ENCODE results near the gene TBXA2R.
"Not testable (repeated sequence)": the region's sequence is repeated elsewhere in the genome, so short reads cannot be mapped to it uniquely, and the experiment has no call there.

The TBXA2R gene

GRCh38 chr19:3638208-3639193 is 31.8 kb upstream of the TBXA2R start:
- DNase-seq: no peak

GRCh38 chr19:3637621-3638020 is 30.9 kb upstream of the TBXA2R start:
- DNase-seq: no peak

DNA sequence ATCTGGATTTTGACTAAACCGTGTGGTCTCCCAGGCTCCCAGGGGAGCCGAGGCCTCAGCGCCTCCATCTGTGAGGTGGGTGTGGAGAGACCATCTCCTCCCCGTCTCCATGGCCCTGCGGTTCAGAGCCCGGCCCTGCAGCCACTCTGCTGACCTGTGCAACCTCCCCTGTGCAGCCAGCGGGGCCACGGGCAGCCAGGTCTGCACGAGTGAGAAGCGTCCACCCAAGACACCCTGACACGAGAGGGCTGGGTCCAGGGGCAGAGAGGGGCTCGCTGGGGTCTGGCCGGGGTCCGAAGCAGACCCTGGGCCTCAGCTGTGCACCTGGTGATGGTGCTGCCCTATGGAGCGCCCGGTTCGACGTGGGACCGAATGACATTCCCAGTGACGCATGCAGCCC is 30.3 kb upstream of the TBXA2R start:
- no peak for DNase-seq

DNA sequence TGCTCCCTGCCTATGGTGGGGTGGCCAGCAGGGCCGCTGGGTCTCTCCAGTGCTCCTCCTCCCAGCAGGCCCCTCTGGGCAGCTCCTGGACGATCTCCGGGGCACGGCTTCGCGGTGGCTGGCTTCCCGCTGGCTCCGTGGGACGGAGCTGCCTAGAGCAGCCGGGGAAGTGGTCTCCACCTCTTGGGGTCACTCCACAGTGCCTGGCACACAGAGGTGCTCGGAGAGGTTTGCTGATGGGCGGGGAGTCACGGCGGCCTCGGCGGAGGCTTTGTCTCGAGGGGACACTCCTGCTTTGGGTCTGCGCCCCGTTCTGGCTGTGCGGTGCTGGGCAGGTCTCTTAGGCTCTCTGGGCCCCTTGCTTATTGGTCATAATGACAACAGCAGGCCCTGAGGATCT is 29.8 kb upstream of the TBXA2R start:
- no peak for DNase-seq

- no peak for DNase-seq
Measured at GRCh38 chr19:3634496-3635045, 27.9 kb upstream of the TBXA2R start.

DNA sequence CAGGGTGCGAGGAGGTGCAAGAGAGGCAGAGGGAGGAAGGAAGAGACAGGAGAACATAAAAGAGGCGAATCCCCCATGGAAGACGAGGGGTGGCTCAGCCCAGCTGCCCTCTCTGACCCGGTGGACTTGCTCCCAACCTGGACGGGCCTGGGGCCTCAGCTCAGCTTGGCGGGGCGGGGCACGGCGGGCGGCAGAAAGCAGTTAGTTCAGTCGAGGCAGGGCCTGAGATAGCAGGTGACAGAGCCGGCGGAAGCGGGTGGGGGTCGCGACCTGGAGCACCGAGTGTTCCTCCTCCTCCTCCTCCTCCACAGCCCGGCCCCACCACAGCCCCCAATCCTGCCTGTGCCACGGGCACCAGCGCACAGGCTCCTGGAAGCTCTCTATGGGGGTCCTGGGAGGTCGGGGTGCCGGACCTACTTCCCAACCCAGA is 26.9 kb upstream of the TBXA2R start:
- DNase-seq: no peak

GRCh38 chr19:3632739-3633558 is 26.3 kb upstream of the TBXA2R start:
- DNase-seq: no peak

DNA sequence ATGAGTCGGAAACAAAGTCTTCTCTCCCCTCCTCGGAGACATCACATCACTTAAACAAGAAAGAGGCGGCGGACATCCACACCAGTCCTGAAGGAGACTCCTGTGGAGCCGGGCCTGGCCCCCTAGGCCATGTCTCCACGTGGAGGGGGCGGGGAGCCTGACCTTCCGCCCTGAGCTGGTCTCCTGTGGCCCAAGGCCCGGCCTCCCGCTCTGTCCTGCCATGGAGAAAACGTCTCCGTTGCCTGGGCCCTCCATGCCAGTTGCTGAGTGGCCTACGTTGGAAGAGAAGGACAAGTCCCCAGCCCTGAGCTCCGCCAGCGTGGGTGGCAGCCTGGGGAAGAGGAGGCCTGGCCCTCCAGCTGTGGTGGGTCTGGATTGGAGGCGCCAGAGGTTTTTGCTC is 25.4 kb upstream of the TBXA2R start:
- DNase-seq: no peak

DNA sequence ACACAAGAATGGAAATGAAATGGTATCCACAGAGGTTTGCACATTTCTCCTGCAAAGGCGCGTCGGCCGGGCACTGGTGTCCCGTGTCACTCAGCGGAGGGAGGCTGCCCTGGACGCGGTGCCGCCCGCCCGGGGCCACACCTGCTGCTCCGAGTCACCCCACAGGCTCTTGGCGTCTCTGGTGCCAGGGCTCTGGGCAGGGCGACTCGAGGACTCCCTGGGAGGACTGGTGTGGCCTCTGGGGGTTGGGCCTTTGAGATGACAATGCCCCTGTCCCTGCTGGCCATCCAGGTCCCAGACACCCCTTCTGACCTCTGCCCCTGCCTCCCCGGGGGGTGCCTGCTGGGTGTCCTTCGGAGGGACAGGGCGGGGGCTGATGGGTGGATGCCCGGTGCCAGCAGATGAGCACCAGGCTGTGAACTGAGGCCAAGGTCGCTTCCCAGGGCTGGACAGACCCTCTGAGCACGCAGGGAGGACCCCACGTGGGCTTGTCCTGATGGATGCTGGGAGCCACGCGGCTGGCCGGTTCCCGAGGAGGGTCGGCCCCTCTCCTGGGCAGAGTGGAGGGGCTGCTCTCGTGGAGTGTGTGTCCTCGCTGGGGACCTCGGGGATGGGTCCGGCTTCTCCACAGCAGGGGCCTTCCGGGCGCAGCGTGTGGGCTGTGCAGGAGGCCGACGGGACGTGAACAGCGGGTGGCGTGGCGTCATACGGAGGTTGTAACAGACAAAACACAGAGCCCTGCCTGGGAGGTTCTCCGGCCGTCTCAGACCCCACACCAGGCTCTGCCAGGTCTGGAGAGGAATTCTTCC is 24.6 kb upstream of the TBXA2R start:
- DNase-seq: no peak

DNA sequence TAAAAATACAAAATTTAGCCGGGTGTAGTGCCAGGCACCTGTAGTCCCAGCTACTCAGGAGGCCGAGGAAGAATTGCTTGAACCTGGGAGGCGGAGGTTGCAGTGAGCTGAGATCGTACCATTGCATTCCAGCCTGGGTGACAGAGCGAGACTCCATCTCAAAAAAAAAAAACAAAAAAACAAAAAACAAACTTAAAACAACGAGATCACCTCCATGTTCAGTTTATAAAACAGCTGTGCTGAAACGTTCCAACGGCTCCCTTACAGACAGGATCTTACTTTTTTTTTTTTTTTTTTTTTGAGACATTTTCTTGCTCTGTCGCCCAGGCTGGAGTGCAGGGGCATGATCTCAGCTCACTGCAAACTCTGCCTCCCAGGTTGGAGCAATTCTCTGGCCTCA is 22.1 kb upstream of the TBXA2R start:
- DNase-seq: not testable (repeated sequence)

DNA sequence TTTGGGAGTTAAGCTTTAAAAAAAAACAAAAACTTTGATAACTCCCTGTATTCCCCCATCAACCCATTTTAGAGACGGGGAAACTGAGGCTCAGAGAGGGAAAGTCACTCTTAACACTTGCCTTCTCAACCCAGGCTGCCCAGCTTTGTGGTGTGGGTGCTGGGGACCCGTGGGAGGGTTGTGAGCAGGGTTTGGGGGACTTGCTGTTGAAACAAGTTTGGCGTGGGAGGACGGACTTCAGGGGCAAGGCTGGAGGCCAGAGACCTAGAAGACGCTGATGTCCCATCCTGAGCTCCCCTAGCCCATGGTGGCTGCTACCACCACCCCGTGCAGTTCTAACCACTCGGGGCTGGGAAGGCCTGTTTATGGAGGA is 20.7 kb upstream of the TBXA2R start:
- DNase-seq: no peak

GRCh38 chr19:3626473-3627350 is 20.0 kb upstream of the TBXA2R start, which contains the start of gene CACTIN:
CACTIN (minus strand) TSS chr19:3626790; CDS start chr19:3626762, 28 bp downstream.
- peak; percentile 99 for DNase-seq

DNA sequence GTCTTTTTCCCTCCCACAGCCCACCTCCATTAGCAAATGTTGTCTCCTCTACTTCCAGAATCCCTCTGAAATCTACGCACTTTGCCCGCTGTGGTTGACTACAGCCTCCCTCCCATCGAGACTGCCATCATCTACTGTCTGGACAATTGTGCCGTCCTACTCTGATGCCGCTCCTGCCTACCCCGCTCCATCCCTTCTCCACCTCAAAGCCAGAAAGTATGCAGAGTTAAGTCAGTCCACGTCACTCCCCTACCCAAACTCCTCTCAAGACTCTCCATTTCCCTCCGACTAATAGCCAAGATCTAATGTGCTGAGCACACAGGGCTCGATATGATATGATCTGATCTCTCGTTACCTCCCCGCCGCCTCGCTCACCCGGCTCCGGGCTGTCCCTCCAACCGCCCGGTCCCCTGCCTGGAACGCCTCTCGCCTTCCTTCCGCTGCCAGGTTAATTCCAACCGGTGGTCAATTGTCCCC is 19.4 kb upstream of the TBXA2R start:
- DNase-seq: no peak

DNA sequence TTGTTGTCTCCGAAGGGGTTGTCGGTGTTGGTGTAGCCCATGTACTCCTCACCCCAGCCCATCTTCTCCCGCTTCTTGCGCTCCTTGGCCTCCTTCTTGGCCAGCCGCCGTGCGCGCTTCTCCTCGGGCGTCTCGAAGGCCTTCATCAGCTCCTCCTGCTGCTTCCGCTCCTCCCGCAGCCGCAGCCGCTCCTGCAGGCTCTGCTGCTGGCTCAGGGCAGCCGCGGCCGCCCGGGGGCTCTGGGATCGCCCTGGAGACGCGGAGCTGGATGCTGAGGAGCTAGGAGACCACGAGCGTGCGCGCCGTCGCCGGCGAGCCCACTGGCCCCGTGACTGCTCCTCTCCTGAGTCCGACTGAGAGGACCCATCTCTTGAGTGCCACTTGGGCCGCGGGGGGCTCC is 17.0 kb upstream of the TBXA2R start:
- no peak for DNase-seq

GRCh38 chr19:3622224-3622623 is 15.5 kb upstream of the TBXA2R start:
- no peak for DNase-seq

GRCh38 chr19:3621689-3622088 is 15.0 kb upstream of the TBXA2R start:
- DNase-seq: no peak

GRCh38 chr19:3620817-3621547 is 14.3 kb upstream of the TBXA2R start:
- no peak for DNase-seq

- no peak for DNase-seq
Measured at GRCh38 chr19:3620145-3620816, 13.6 kb upstream of the TBXA2R start.

DNA sequence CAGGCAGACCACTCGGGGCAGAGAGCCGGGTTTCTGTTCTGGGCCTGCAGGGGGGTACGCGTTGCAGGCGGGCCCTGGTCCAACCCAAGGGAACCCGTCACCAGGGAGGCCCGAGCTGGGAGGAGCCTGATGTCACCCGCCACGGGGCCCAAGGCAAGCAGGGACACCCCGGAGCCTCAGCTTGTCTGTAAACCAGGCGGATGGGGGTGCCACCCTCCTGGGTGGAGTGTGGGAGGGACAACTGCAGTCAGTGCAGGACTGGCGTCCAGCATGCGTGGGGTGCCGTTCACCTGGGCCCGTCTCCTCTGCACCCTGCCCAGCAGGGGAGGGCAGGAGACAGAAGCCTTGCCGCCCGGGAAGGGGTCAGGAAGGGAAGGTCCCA is 12.9 kb upstream of the TBXA2R start:
- no peak for DNase-seq
